AG04450 (cell line): ENCODE data around the gene CSKMT. TPM values are rescaled to one million over a fixed set of nuclear protein-coding genes. Genes with fewer than 3 reads are reported as not detected.
"Not testable (repeated sequence)": the region's sequence is repeated elsewhere in the genome, so short reads cannot be mapped to it uniquely, and the experiment has no call there.

Experiments
- CTCF ChIA-PET: fragments of 300-600, 350-600 bp; formaldehyde crosslinking; extraction: SDS; loops from one replicate; lab custom pipeline; 2022; ENCODE audit warnings: antibody characterized with exemption, inconsistent platforms; lab: Charles Lee
- POLR2A ChIA-PET: fragments of 350-600 bp; formaldehyde crosslinking; extraction: SDS; loops from one replicate; lab custom pipeline; 2021; ENCODE audit warnings: antibody characterized with exemption, inconsistent platforms; lab: Yijun Ruan, JAX
- DNase-seq: peaks from one replicate; pipeline ENCODE4 v3.0.0-alpha.2; 2011; ENCODE audit warnings: low read depth, low spot score
- H3K27ac ChIP-seq: one replicate; pipeline ENCODE4 v1.5.1; 2012; ENCODE audit warnings: low read depth, low read length, control low read depth
- H3K27me3 ChIP-seq: one replicate; pipeline ENCODE4 v1.6.0; 2012; ENCODE audit warnings: low read length; ENCODE audit not compliant: control insufficient read depth, insufficient read depth
- H3K4me3 ChIP-seq: 2 replicates; pipeline ENCODE4 v1.5.1; 2011; ENCODE audit warnings: mild to moderate bottlenecking, low read depth, low read length, control low read depth
- H3K9me3 ChIP-seq: 2 replicates; pipeline ENCODE4 v1.5.1; 2012; ENCODE audit warnings: low read length; ENCODE audit not compliant: control insufficient read depth, insufficient read depth
- polyA plus RNA-seq: library from polyadenylated mRNA; depleted of rRNA; stranded (reverse); fragments of >200 nt; gene quantifications from 2 replicates; pipeline ENCODE4 v1.2.3, GENCODE V29; 2011
- TF ChIP-seq, protein P1 (sequence below): IDR thresholded peaks from 2 replicates; pipeline ENCODE4 v1.5.1; 2011; ENCODE audit warnings: low read depth, low read length, control low read depth, inconsistent platforms

CSKMT gene
- polyA plus RNA-seq, 1 experiment, result 4.6 TPM

- Histone ChIP-seq H3K27ac (no peak overlapping the region), H3K9me3 (peaks cover 6% of the 10 kb centered on the region; the same call in 1 of the 2 replicates), H3K4me3 (no peak overlapping the region), H3K27me3 (no peaks in the 10 kb centered on the region)
- TF ChIP-seq, protein P1, sequence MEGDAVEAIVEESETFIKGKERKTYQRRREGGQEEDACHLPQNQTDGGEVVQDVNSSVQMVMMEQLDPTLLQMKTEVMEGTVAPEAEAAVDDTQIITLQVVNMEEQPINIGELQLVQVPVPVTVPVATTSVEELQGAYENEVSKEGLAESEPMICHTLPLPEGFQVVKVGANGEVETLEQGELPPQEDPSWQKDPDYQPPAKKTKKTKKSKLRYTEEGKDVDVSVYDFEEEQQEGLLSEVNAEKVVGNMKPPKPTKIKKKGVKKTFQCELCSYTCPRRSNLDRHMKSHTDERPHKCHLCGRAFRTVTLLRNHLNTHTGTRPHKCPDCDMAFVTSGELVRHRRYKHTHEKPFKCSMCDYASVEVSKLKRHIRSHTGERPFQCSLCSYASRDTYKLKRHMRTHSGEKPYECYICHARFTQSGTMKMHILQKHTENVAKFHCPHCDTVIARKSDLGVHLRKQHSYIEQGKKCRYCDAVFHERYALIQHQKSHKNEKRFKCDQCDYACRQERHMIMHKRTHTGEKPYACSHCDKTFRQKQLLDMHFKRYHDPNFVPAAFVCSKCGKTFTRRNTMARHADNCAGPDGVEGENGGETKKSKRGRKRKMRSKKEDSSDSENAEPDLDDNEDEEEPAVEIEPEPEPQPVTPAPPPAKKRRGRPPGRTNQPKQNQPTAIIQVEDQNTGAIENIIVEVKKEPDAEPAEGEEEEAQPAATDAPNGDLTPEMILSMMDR, result no peak
- DNase-seq, result no peak
- ChIA-PET CTCF (interaction anchor here (0.6 kb wide), 1 partner anchor 342 kb away, joined by 3 read pairs; no protein-coding TSS in a partner anchor), POLR2A (interaction anchor here (0.5 to 10.2 kb wide), 3 partner anchors 17 to 120 kb away, joined by 3 to 150 read pairs (median 5); partner anchors contain the start of genes C11orf98, CSKMT and TUT1)
Observed at GRCh38 chr11:62648967-62649364, 16.1 kb upstream of the CSKMT start.

DNA sequence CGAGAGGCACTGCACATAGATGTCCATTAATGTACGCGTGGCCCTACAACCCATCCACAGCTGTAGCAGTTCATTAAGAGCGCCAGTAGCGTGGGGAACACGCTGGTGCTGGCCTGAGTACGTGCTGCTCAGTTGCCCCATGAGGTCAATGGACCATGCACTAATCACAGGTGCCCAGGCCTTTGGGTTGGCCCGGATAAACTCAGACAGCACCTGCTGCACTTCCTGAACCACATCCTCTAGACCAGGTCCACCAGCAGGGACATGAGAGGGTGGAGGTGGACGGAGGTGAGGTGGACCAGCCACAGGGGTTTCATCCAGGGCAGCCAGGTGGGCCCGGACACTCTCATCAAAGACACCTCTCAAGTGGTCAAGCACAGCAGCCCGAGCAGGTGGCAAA, 15.6 kb upstream of the CSKMT start:
- CTCF ChIA-PET, result interaction anchor here (0.6 kb wide), 1 partner anchor 343 kb away, joined by 3 read pairs; no protein-coding TSS in a partner anchor

DNA sequence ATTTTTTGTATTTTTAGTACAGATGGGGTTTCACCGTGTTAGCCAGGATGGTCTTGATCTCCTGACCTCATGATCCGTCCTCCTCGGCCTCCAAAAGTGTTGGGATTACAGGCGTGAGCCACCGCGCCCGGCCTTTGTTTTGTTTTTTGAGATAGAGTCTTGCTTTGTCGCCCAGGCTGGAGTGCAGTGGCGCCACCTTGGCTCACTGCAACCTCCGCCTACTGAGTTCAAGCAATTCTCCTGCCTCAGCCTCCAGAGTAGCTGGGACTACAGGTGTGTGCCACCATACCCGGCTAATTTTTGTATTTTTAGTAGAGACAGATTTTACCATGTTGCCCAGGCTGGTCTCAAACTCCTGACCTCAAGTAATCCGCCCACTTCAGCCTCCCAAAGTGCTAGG, 14.8 kb upstream of the CSKMT start:
- POLR2A ChIA-PET, result interaction anchor here (0.6 to 10.2 kb wide), 2 partner anchors 15 to 86 kb away, joined by 6 to 150 read pairs; partner anchors contain the start of genes C11orf98 and CSKMT
- CTCF ChIA-PET, result interaction anchor here (0.6 kb wide), 1 partner anchor 30 kb away, joined by 3 read pairs; no protein-coding TSS in a partner anchor
- DNase-seq, H3K4me3 ChIP-seq, H3K27ac ChIP-seq, H3K9me3 ChIP-seq, H3K27me3 ChIP-seq: not testable (repeated sequence)

More for the DNA sequence above, 15.6 kb upstream of the CSKMT start:
- no peak overlapping the region for H3K27ac ChIP-seq
- no peaks in the 10 kb centered on the region for H3K27me3 ChIP-seq
- POLR2A ChIA-PET, result interaction anchor here (10.2 kb wide), 1 partner anchor 16 kb away, joined by 150 read pairs; the partner anchor contains the start of genes C11orf98 and CSKMT
- DNase-seq, result no peak
- TF ChIP-seq, protein P1, result no peak
- H3K4me3 ChIP-seq, result no peak overlapping the region
- peaks cover 6% of the 10 kb centered on the region; the same call in 1 of the 2 replicates for H3K9me3 ChIP-seq

- ChIA-PET POLR2A (interaction anchor here (0.6 to 10.2 kb wide), 15 partner anchors 8 to 257 kb away, joined by 3 to 150 read pairs (median 4); partner anchors contain the start of genes B3GAT3, C11orf98, CSKMT and EEF1G), CTCF (no interaction called here)
- Histone ChIP-seq H3K9me3 (no peaks in the 10 kb centered on the region), H3K27ac (peak overlapping the region; percentile 40), H3K4me3 (peak overlapping the region; percentile 82), H3K27me3 (no peaks in the 10 kb centered on the region)
- TF ChIP-seq, protein P1, result no peak
- DNase-seq, result no peak
Observed at GRCh38 chr11:62652161-62653006, 12.7 kb upstream of the CSKMT start.

DNA sequence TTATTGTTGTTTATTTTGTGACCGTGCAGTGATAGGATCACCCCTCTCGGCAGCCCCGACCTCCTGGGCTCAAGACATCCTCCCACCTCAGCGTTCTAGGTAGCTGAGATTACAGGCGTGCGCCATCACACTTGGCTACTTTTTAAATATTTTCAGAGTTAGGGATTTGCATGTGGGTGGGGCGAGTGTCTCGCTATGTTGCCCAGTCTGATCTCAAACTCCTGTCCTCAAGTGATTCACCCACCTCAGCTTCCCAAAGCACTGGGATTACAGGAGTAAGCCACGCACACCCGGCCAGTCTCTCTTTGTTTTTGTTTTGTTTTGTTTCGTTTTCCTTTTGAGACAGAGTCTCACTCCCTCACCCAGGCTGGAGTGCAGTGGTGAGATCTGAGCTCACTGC, 10.8 kb upstream of the CSKMT start:
- TF ChIP-seq, protein P1, result no peak
- ChIA-PET POLR2A (interaction anchor here (0.7 to 10.2 kb wide), 3 partner anchors 11 to 1284 kb away, joined by 4 to 150 read pairs (median 5); partner anchors contain the start of genes C11orf98 and CSKMT), CTCF (interaction anchor here (0.6 kb wide), 1 partner anchor 100 kb away, joined by 3 read pairs; the partner anchor contains the start of gene ZBTB3)
- DNase-seq, result no peak
- H3K9me3 ChIP-seq, result no peaks in the 10 kb centered on the region
- no peak overlapping the region for H3K4me3 ChIP-seq
- no peaks in the 10 kb centered on the region for H3K27me3 ChIP-seq
- no peak overlapping the region for H3K27ac ChIP-seq
